Urinary bladder (tissue), 4 donors: ENCODE measurements around the gene TADA3. TPM values are rescaled to one million over a fixed set of nuclear protein-coding genes. Genes with fewer than 3 reads are reported as not detected.
"Not testable (repeated sequence)": the region's sequence is repeated elsewhere in the genome, so short reads cannot be mapped to it uniquely, and the experiment has no call there.

Experiments
- DNase-seq: peaks from one replicate; pipeline ENCODE4 v3.0.0-alpha.2; 2015; ENCODE audit errors: extremely low spot score
- H3K27ac ChIP-seq: one replicate; pipeline ENCODE4 v1.5.1; 2013; ENCODE audit warnings: low read depth, mild to moderate bottlenecking, moderate library complexity
- H3K36me3 ChIP-seq: one replicate; pipeline ENCODE4 v1.6.1; 2013; ENCODE audit warnings: mild to moderate bottlenecking, moderate library complexity; ENCODE audit not compliant: insufficient read depth
- H3K4me1 ChIP-seq: one replicate; pipeline ENCODE4 v1.6.1; 2013; ENCODE audit warnings: mild to moderate bottlenecking, moderate library complexity; ENCODE audit not compliant: insufficient read depth
- H3K4me3 ChIP-seq: one replicate; pipeline ENCODE4 v1.5.1; 2013; ENCODE audit warnings: low read depth, low read length
- WGBS: extraction: QIAGEN DNeasy Blood & Tissue Kit; methylation state at CpG from one replicate; pipeline ENCODE4 v1.1.7; 2013; 5-methylcytosine and 5-hydroxymethylcytosine counted together
- polyA plus RNA-seq: library from polyadenylated mRNA; stranded (reverse); fragments of 200-250 nt; gene quantifications from one replicate; pipeline ENCODE4 v1.2.3, GENCODE V29; 2013
- total RNA-seq: library from RNA; depleted of rRNA; stranded (reverse); fragments of >200 nt; gene quantifications from one replicate; pipeline ENCODE4 v1.2.3, GENCODE V29; 2014
- donor health status: healthy with polysubstance abuse.
- donor health status: healthy.

TADA3 gene
- total and polyA plus RNA-seq, 2 donors, result 33.2 to 67.9 TPM

- 95% methylated on average over 4 of the region's 4 CpGs for WGBS
- peaks cover 10% of the 10 kb centered on the region for H3K36me3 ChIP-seq
- H3K4me1 ChIP-seq, result no peaks in the 10 kb centered on the region
- no peak overlapping the region for H3K4me3 ChIP-seq
- no peak overlapping the region for H3K27ac ChIP-seq
- no peak for DNase-seq
Observed at GRCh38 chr3:9784965-9785364, 7.3 kb downstream of the TADA3 start.

- H3K4me3 ChIP-seq, result no peak overlapping the region
- DNase-seq, result no peak
- WGBS, result 91% methylated on average over 14 of the region's 14 CpGs
- peaks cover 9% of the 10 kb centered on the region for H3K36me3 ChIP-seq
- H3K4me1 ChIP-seq, result no peaks in the 10 kb centered on the region
- no peak overlapping the region for H3K27ac ChIP-seq
Observed at GRCh38 chr3:9783954-9784353, 8.3 kb downstream of the TADA3 start.

- Histone ChIP-seq H3K4me1 (no peaks in the 10 kb centered on the region), H3K4me3 (no peak overlapping the region), H3K27ac (no peak overlapping the region), H3K36me3 (peaks cover 9% of the 10 kb centered on the region)
- WGBS, result 64% methylated on average over 3 of the region's 3 CpGs
- DNase-seq, result no peak
Observed at GRCh38 chr3:9782770-9783169, 9.5 kb downstream of the TADA3 start.

GRCh38 chr3:9781978-9782603 is 10.2 kb downstream of the TADA3 start:
- H3K27ac ChIP-seq, result no peak overlapping the region
- no peak for DNase-seq
- no peaks in the 10 kb centered on the region for H3K4me1 ChIP-seq
- WGBS, result 77% methylated on average over 3 of the region's 3 CpGs
- no peak overlapping the region for H3K4me3 ChIP-seq
- H3K36me3 ChIP-seq, result peaks cover 6% of the 10 kb centered on the region

GRCh38 chr3:9781551-9781950 is 10.7 kb downstream of the TADA3 start:
- Histone ChIP-seq H3K36me3 (peaks cover 5% of the 10 kb centered on the region), H3K27ac (no peak overlapping the region), H3K4me1 (no peaks in the 10 kb centered on the region), H3K4me3 (no peak overlapping the region)
- WGBS, result 88% methylated on average over 1 of the region's 1 CpG
- no peak for DNase-seq

GRCh38 chr3:9780910-9781309 is 11.4 kb downstream of the TADA3 start:
- Histone ChIP-seq H3K36me3 (peaks cover 5% of the 10 kb centered on the region), H3K4me3 (no peak overlapping the region), H3K27ac (no peak overlapping the region), H3K4me1 (no peaks in the 10 kb centered on the region)
- 89% methylated on average over 4 of the region's 4 CpGs for WGBS
- DNase-seq, result no peak

- Histone ChIP-seq H3K4me1 (no peaks in the 10 kb centered on the region), H3K4me3 (no peak overlapping the region), H3K36me3 (peaks cover 4% of the 10 kb centered on the region), H3K27ac (peak overlapping the region; percentile 3)
- DNase-seq, result no peak
- WGBS, result 85% methylated on average over 10 of the region's 10 CpGs
Observed at GRCh38 chr3:9780458-9780812, 11.8 kb downstream of the TADA3 start.

- DNase-seq, result no peak
- Histone ChIP-seq H3K36me3 (peaks cover 3% of the 10 kb centered on the region), H3K4me3 (no peak overlapping the region), H3K27ac (no peak overlapping the region), H3K4me1 (no peaks in the 10 kb centered on the region)
- 80% methylated on average over 8 of the region's 8 CpGs for WGBS
Observed at GRCh38 chr3:9779721-9780457, 12.4 kb downstream of the TADA3 start.

GRCh38 chr3:9779075-9779593 is 13.1 kb downstream of the TADA3 start:
- H3K4me1 ChIP-seq, result no peaks in the 10 kb centered on the region
- no peak for DNase-seq
- WGBS, result 82% methylated on average over 6 of the region's 6 CpGs
- no peak overlapping the region for H3K27ac ChIP-seq
- H3K4me3 ChIP-seq, result no peak overlapping the region
- peaks cover 3% of the 10 kb centered on the region for H3K36me3 ChIP-seq

- WGBS, result 76% methylated on average over 5 of the region's 5 CpGs
- no peak overlapping the region for H3K27ac ChIP-seq
- no peak overlapping the region for H3K4me3 ChIP-seq
- H3K36me3 ChIP-seq, result peaks cover 3% of the 10 kb centered on the region
- no peaks in the 10 kb centered on the region for H3K4me1 ChIP-seq
- DNase-seq, result no peak
Observed at GRCh38 chr3:9778143-9779074, 13.9 kb downstream of the TADA3 start.

GRCh38 chr3:9777694-9778021 is 14.6 kb downstream of the TADA3 start:
- Histone ChIP-seq H3K27ac (no peak overlapping the region), H3K36me3 (peaks cover 3% of the 10 kb centered on the region), H3K4me3 (no peak overlapping the region), H3K4me1 (no peaks in the 10 kb centered on the region)
- DNase-seq, result no peak
- WGBS, result 76% methylated on average over 1 of the region's 1 CpG

GRCh38 chr3:9776896-9777693 is 15.2 kb downstream of the TADA3 start:
- no peak for DNase-seq
- H3K27ac ChIP-seq, result no peak overlapping the region
- 67% methylated on average over 5 of the region's 5 CpGs for WGBS
- no peaks in the 10 kb centered on the region for H3K4me1 ChIP-seq
- H3K4me3 ChIP-seq, result no peak overlapping the region
- peaks cover 3% of the 10 kb centered on the region for H3K36me3 ChIP-seq

- H3K36me3 ChIP-seq, H3K4me3 ChIP-seq, H3K27ac ChIP-seq, DNase-seq, H3K4me1 ChIP-seq: not testable (repeated sequence)
- 85% methylated on average over 2 of the region's 2 CpGs for WGBS
Observed at GRCh38 chr3:9771007-9771406, 21.3 kb downstream of the TADA3 start.
